NCI-H774 (cell line): Measurements from ENCODE around the gene CYGB.

Experiments used
- DNase-seq: peaks from one replicate; lab custom pipeline; 2025; lab: John Stamatoyannopoulos, UW

CYGB gene

DNA sequence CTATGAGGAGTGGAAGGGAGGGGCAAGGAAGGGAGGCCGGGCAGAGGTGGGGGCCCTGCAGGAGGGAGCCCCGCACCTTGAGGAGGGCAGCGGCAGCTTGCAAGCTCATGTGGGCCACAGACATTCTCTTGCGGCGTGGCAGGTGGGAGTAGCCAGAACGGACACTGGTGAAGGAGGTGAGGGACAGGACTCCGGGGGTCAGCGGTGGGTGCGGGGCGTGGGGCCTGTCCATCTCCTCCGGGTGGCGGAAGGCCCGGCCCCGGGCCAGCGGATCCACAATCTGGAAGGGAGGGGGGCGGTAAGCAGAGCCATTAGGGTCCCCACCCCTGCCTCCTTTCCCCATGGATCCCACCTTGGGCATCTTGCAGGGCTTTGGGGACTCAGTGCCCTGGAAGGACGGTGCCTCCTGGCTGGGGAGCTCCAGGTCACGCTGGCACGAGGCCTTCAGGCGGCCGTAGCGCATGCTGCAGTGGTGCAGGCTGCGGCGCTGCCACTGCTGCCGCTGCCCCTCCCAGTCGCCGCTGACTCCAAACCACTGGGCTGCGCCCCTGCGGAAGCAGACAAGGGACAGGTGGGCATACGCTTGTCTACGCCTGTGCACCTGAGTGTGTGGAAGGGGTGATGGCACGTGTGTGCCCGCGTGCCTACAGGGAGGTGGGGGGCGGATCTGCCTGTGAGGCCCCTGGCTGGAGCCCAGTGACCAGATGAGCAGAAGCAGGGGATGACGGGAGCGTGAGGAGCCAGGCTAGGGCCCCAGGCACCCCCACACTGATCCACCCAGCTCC is 58.6 kb downstream of the CYGB start:
- no peak for DNase-seq

DNA sequence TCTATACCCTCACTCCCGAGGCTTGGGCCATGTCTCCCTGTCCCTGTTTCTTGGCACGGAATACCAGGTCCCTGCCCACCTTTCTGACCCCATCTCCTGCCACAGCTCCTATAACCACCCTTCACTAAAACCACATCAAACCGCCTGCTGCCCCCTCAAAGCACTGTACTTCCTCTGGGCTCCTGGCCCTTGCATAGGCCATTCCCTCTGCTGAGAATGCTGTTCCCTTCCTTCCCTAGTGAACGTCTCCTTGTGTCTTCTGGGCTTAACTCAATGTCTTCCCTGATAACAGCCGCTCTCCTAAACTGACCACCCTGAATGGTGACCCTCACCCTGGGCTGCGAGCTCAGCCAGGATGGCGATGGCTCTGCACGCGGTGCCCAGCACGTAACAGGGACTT is 59.4 kb downstream of the CYGB start:
- no peak for DNase-seq

DNA sequence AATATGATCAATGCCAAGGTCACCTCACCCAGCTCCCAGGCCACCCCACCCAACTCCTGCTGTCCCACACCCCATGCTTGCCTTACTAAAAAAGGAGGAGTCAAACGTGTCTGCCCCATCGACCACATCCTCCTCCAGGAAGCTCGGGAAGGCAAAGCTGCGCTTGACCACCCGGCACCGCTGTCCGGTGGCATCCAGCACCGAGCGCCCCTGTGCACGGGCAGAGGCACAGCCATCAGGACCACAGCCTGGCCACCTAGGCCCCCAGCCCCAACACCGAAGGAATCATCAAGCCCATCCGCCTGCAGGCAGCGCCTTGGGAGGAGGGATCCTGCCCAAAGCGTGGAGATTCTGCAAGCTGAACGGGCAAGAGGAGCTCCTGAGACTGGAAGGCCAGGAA is 59.9 kb downstream of the CYGB start:
- no peak for DNase-seq
